GM12878 (cell line): ENCODE results near the gene C5orf52. TPM values are rescaled to one million over a fixed set of nuclear protein-coding genes. Genes with fewer than 3 reads are reported as not detected.

ENCODE experiments used
- ATF7 ChIP-seq: fragments of 450-650 bp; IDR thresholded peaks from 2 replicates; pipeline ENCODE4 v1.6.1; 2016; ENCODE audit warnings: low read depth, mild to moderate bottlenecking
- EP300 ChIP-seq, 2 experiments: fragments of 150-350 bp in 1 of 2; IDR thresholded peaks; 2 replicates each; pipeline ENCODE4 v1.6.1; 2011 to 2012; ENCODE audit warnings: low read depth in 2 of 2, low read length in 2 of 2, borderline replicate concordance in 1 of 2, improper control_type of control experiment in 1 of 2, inconsistent platforms in 1 of 2; ENCODE audit not compliant: control insufficient read depth in 1 of 2
- IKZF1 ChIP-seq: fragments of 450-650 bp; conservative IDR thresholded peaks from 2 replicates; pipeline ENCODE4 v1.6.1; 2017; ENCODE audit warnings: antibody characterized with exemption, mild to moderate bottlenecking
- RAD21 ChIP-seq: IDR thresholded peaks from 2 replicates; pipeline ENCODE4 v1.6.1; 2011; ENCODE audit warnings: mild to moderate bottlenecking, low read depth, low read length, moderate library complexity; ENCODE audit not compliant: insufficient read depth
- SREBF2 ChIP-seq: IDR thresholded peaks from 2 replicates; pipeline ENCODE4 v1.6.1; 2012; ENCODE audit warnings: mild to moderate bottlenecking, low read length
- TCF3 ChIP-seq: IDR thresholded peaks from 2 replicates; pipeline ENCODE4 v1.6.1; 2012; ENCODE audit warnings: low read depth, mild to moderate bottlenecking, low read length, borderline replicate concordance; ENCODE audit not compliant: insufficient read depth
- ZBED1 ChIP-seq: IDR thresholded peaks from 2 replicates; pipeline ENCODE4 v1.6.1; 2016; ENCODE audit warnings: borderline replicate concordance
- ZNF217 ChIP-seq: fragments of 450-650 bp; IDR thresholded peaks from 2 replicates; pipeline ENCODE4 v1.6.1; 2017; ENCODE audit warnings: antibody characterized with exemption, mild to moderate bottlenecking
- polyA plus RNA-seq, 11 experiments: library from polyadenylated mRNA; depleted of rRNA in 4 of 11; unstranded in 6 of 11; stranded (reverse) in 5 of 11; fragments of >200 nt; fragmentation: Nextera tagmentation in 4 of 11; fragmentation: Illumina TruSeq in 1 of 11; extraction: Ambion mirVana in 4 of 11; extraction: Trizol in 1 of 11; gene quantifications; 1 replicate in 1 of 11; 2 replicates in 10 of 11; pipeline versions ENCODE4 v1.2.1 to v1.2.3, GENCODE V29; 2011 to 2016; ENCODE audit warnings: inconsistent platforms in 2 of 11, missing spikeins in 2 of 11, low read depth in 1 of 11
- total RNA-seq, 4 experiments: library from RNA; depleted of rRNA in 3 of 4; stranded (reverse); fragments of >200 nt in 3 of 4; fragmentation: Illumina TruSeq in 1 of 4; extraction: Trizol in 1 of 4; gene quantifications; 2 replicates each; pipeline versions ENCODE4 v1.2.1 to v1.2.3, GENCODE V29; 2013 to 2021
- TF ChIP-seq, protein P1 (sequence below), 3 experiments: IDR thresholded peaks in 2 of 3; conservative IDR thresholded peaks in 1 of 3; 2 replicates each; pipeline ENCODE4 v1.5.1; 2011; ENCODE audit warnings: low read depth in 3 of 3, low read length in 3 of 3, mild to moderate bottlenecking in 3 of 3, control low read depth in 2 of 3, moderate library complexity in 2 of 3, inconsistent platforms in 1 of 3, mixed read lengths in 1 of 3; ENCODE audit not compliant: control insufficient read depth in 2 of 3, insufficient read depth in 1 of 3; ENCODE audit errors: extremely low read depth in 1 of 3
- TF ChIP-seq, protein P2 (sequence below): IDR thresholded peaks from 2 replicates; pipeline ENCODE4 v1.6.1; 2011; ENCODE audit warnings: borderline replicate concordance, low read depth, mild to moderate bottlenecking, moderate library complexity, low read length; ENCODE audit not compliant: insufficient read depth, poor library complexity, severe bottlenecking
- TF ChIP-seq, protein P3 (sequence below): fragments of 450-650 bp; IDR thresholded peaks from 2 replicates; pipeline ENCODE4 v1.6.1; 2017; ENCODE audit warnings: mild to moderate bottlenecking, low read depth, inconsistent platforms; ENCODE audit not compliant: poor library complexity, severe bottlenecking

The C5orf52 gene
- total and polyA plus RNA-seq, 10 of the 15 experiments (the other 5 are each of a cell fraction or from before 2014, with no cell fraction given) = not detected

DNA sequence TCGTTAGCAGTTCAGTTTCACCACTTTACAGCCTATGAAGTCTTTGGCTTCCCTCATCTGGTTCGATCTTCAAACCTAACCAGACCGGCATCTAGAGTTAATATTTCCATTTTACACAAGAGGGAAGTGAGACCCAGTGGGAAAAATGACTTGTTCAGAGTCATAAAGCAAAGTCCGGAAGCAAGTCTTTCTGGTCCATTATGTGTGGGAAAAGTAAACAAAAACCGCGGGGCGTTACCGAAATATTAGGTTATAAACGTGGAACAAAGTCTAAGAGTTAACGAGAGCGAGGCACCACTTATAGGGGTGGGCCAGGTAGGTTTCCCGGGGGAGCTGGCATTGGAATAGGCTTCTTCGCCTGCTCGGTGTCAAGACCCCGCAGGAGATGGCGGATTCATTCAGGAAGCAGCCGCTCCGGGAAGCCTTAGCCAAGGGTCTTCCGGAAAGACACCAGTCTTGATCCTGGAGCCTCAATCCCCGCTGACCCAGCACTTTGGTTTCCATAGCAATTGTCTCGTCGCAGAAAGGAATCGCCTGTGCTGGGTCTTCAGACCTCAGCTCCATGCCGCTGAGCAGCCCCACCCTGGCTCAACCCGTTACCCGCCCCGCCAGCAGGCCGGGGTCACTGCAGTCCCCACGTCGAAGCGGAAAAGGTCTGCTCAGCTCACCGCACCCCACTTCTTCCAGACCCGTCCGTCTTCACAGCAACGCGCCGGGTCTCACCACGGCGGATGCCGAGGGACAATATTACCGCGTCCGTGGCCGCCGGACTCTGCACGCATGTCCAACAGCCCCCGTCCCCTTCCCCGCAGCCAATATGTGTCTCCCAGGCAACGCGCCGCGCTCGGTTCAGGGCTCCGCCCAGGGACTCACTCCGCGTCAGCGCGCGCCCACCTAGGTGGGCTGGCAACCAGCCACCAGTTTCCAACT, at the start of gene C5orf52 (continued):
- TF ChIP-seq, protein P1, sequence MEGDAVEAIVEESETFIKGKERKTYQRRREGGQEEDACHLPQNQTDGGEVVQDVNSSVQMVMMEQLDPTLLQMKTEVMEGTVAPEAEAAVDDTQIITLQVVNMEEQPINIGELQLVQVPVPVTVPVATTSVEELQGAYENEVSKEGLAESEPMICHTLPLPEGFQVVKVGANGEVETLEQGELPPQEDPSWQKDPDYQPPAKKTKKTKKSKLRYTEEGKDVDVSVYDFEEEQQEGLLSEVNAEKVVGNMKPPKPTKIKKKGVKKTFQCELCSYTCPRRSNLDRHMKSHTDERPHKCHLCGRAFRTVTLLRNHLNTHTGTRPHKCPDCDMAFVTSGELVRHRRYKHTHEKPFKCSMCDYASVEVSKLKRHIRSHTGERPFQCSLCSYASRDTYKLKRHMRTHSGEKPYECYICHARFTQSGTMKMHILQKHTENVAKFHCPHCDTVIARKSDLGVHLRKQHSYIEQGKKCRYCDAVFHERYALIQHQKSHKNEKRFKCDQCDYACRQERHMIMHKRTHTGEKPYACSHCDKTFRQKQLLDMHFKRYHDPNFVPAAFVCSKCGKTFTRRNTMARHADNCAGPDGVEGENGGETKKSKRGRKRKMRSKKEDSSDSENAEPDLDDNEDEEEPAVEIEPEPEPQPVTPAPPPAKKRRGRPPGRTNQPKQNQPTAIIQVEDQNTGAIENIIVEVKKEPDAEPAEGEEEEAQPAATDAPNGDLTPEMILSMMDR (IDR thresholded peaks at IDR 0.05 in 2 of 3, conservative IDR thresholded peaks at IDR 0.05 in 1 of 3; ENCODE audit: control insufficient read depth in 2 of 3, extremely low read depth in 1 of 3, insufficient read depth in 1 of 3, low read depth in 3 of 3, low read length in 3 of 3) = no peak
- TF ChIP-seq RAD21 = 0 out of 2 replicates have a peak, but pooled peaks have one; percentile 3
- TF ChIP-seq EP300 (IDR thresholded peaks at IDR 0.05; ENCODE audit: borderline replicate concordance in 1 of 2, control insufficient read depth in 1 of 2, low read depth in 2 of 2, low read length in 2 of 2) = no peak
- TF ChIP-seq, protein P2, sequence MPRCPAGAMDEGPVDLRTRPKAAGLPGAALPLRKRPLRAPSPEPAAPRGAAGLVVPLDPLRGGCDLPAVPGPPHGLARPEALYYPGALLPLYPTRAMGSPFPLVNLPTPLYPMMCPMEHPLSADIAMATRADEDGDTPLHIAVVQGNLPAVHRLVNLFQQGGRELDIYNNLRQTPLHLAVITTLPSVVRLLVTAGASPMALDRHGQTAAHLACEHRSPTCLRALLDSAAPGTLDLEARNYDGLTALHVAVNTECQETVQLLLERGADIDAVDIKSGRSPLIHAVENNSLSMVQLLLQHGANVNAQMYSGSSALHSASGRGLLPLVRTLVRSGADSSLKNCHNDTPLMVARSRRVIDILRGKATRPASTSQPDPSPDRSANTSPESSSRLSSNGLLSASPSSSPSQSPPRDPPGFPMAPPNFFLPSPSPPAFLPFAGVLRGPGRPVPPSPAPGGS = no peak
- TF ChIP-seq, protein P3, sequence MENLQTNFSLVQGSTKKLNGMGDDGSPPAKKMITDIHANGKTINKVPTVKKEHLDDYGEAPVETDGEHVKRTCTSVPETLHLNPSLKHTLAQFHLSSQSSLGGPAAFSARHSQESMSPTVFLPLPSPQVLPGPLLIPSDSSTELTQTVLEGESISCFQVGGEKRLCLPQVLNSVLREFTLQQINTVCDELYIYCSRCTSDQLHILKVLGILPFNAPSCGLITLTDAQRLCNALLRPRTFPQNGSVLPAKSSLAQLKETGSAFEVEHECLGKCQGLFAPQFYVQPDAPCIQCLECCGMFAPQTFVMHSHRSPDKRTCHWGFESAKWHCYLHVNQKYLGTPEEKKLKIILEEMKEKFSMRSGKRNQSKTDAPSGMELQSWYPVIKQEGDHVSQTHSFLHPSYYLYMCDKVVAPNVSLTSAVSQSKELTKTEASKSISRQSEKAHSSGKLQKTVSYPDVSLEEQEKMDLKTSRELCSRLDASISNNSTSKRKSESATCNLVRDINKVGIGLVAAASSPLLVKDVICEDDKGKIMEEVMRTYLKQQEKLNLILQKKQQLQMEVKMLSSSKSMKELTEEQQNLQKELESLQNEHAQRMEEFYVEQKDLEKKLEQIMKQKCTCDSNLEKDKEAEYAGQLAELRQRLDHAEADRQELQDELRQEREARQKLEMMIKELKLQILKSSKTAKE = no peak
- no peak for TF ChIP-seq SREBF2
- no peak for TF ChIP-seq TCF3
- no peak for TF ChIP-seq ZBED1
- TF ChIP-seq ZNF217 = no peak
- TF ChIP-seq ATF7 = no peak
- 0 out of 2 replicates have a peak, but pooled peaks have one; percentile 36 for TF ChIP-seq IKZF1
